Ovary (tissue), 9 donors: ENCODE measurements around the gene CSNK1G1. TPM values are rescaled to one million over a fixed set of nuclear protein-coding genes. Genes with fewer than 3 reads are reported as not detected.

Experiments used
- DNase-seq, 5 donors: peaks; one replicate each; pipeline ENCODE4 v3.0.0-alpha.2; 2019 to 2020
- H3K27ac ChIP-seq, 2 donors: fragments of 200-600 bp; one replicate each; pipeline versions ENCODE4 v1.5.1 to v1.8.0; 2019 to 2022
- H3K27me3 ChIP-seq: fragments of 200-600 bp; one replicate; pipeline ENCODE4 v1.8.0; 2022
- H3K36me3 ChIP-seq: fragments of 200-600 bp; sonication (generic); one replicate; pipeline ENCODE4 v1.5.1; 2019
- H3K4me1 ChIP-seq: one replicate; pipeline ENCODE4 v1.8.1; 2013; ENCODE audit warnings: mild to moderate bottlenecking, moderate library complexity; ENCODE audit not compliant: insufficient read depth
- H3K4me3 ChIP-seq: fragments of 200-600 bp; sonication (generic); one replicate; pipeline ENCODE4 v1.5.1; 2017
- H3K9me3 ChIP-seq, 2 donors: fragments of 200-600 bp in 1 of 2; sonication (generic) in 1 of 2; one replicate each; pipeline versions ENCODE4 v1.5.1 to v1.8.1; 2013 to 2019; ENCODE audit warnings: mild to moderate bottlenecking in 1 of 2, moderate library complexity in 1 of 2
- CTCF ChIP-seq, 3 donors: fragments of 450-650 bp in 2 of 3; fragments of 200-600 bp in 1 of 3; IDR thresholded peaks; one replicate each; pipeline versions ENCODE4 v1.5.1 to v1.8.0; 2016 to 2022; ENCODE audit warnings: antibody characterized with exemption in 3 of 3, mild to moderate bottlenecking in 1 of 3
- EP300 ChIP-seq: sonication (generic); formaldehyde crosslinking; IDR thresholded peaks from one replicate; pipeline ENCODE4 v1.6.1; 2017; ENCODE audit warnings: antibody characterized with exemption
- POLR2A ChIP-seq: fragments of 450-650 bp; IDR thresholded peaks from one replicate; pipeline ENCODE4 v1.6.1; 2017; ENCODE audit warnings: antibody characterized with exemption, mild to moderate bottlenecking, moderate library complexity
- WGBS, 3 donors: extraction: QIAGEN DNeasy Blood & Tissue Kit in 1 of 3; methylation state at CpG; one replicate each; pipeline versions ENCODE4 v1.1.5 to v1.1.7; 2013 to 2017; 5-methylcytosine and 5-hydroxymethylcytosine counted together
- intact Hi-C, 4 donors: fragments of 100-400 bp; cut with DNase I; formaldehyde crosslinking; loops; one replicate each; pipeline versions ENCODE4 v1.11.0 to v1.15.1; 2022 to 2023
- polyA plus RNA-seq, 2 donors: library from polyadenylated mRNA; stranded (reverse); fragments of 200-250 nt in 1 of 2; fragments of 350-450 nt in 1 of 2; fragmentation: Illumina TruSeq in 1 of 2; extraction: RNeasy Lipid Tissue Mini Kit (QIAGEN cat#74804) in 1 of 2; gene quantifications; one replicate each; pipeline ENCODE4 v1.2.3, GENCODE V29; 2013 to 2014
- total RNA-seq, 7 donors: library from RNA; depleted of rRNA in 2 of 7; stranded (reverse); fragments of >200 nt in 2 of 7; fragmentation: NEBNext Ultra II Directional in 3 of 7; extraction: Animal tissue kit (Norgen Biotek cat#: 25700) in 3 of 7; gene quantifications; one replicate each; pipeline versions ENCODE4 v1.1.0 to v1.2.4, GENCODE V29; 2016 to 2023
- donor health status: DM: no; HTN: no; CAD: no; lungs with moderate emphysema.
- donor health status: DM: no; HTN: no; CAD: no.
- donor health status: Bipolar disorder and iron deficiency.
- donor health status: DM: yes; HTN: yes; CAD: no.
- donor health status: DM: no; HTN: no; CAD: no.
- donor health status: DM: yes; HTN: yes; CAD: no.

CSNK1G1 gene
- total and polyA plus RNA-seq, 9 donors: 2.9 to 23.9 (median 14.2) TPM

- no peak overlapping the region for H3K4me3 ChIP-seq
- H3K36me3 ChIP-seq: no peaks in the 10 kb centered on the region
- peak in 1 of 5 donors; percentile 9 for DNase-seq
- 69 to 74% (median 69%) methylated on average over 26 of the region's 26 CpGs for WGBS, 3 donors
- intact Hi-C loops: loop anchor here in 1 of 4 donors (5.0 kb wide), 1 partner anchor 1335 kb away; no protein-coding TSS in a partner anchor
- H3K27me3 ChIP-seq: no peaks in the 10 kb centered on the region
- no peaks in the 10 kb centered on the region for H3K9me3 ChIP-seq
- H3K27ac ChIP-seq: no peak overlapping the region
- TF ChIP-seq CTCF (IDR thresholded peaks at IDR 0.05) (no peak), POLR2A (no peak), EP300 (no peak)
- H3K4me1 ChIP-seq: peaks cover 5% of the 10 kb centered on the region
Measured at GRCh38 chr15:64146885-64147681, 208.9 kb downstream of the CSNK1G1 start.

GRCh38 chr15:64146520-64146884 is 209.5 kb downstream of the CSNK1G1 start:
- H3K4me3 ChIP-seq: no peak overlapping the region
- H3K27ac ChIP-seq: no peak overlapping the region
- no peak for DNase-seq
- TF ChIP-seq POLR2A (no peak), CTCF (IDR thresholded peaks at IDR 0.05) (no peak), EP300 (no peak)
- no peaks in the 10 kb centered on the region for H3K9me3 ChIP-seq
- WGBS, 3 donors: 65 to 79% (median 72%) methylated on average over 3 of the region's 3 CpGs
- no peaks in the 10 kb centered on the region for H3K27me3 ChIP-seq
- no peaks in the 10 kb centered on the region for H3K4me1 ChIP-seq
- intact Hi-C loops: loop anchor here in 1 of 4 donors (5.0 kb wide), 1 partner anchor 1336 kb away; no protein-coding TSS in a partner anchor
- H3K36me3 ChIP-seq: no peaks in the 10 kb centered on the region

- H3K27me3 ChIP-seq: no peaks in the 10 kb centered on the region
- DNase-seq: peak in 1 of 5 donors; percentile 10
- no peaks in the 10 kb centered on the region for H3K36me3 ChIP-seq
- H3K27ac ChIP-seq: no peak overlapping the region
- no peak for TF ChIP-seq EP300
- TF ChIP-seq POLR2A: no peak
- no peak for TF ChIP-seq CTCF (IDR thresholded peaks at IDR 0.05)
- H3K4me3 ChIP-seq: no peak overlapping the region
- whole genome bisulfite sequencing, 3 donors: 67 to 70% (median 67%) methylated on average over 6 of the region's 6 CpGs
- H3K9me3 ChIP-seq: no peaks in the 10 kb centered on the region
- H3K4me1 ChIP-seq: no peaks in the 10 kb centered on the region
- intact Hi-C loops: loop anchor here in 1 of 4 donors (5.0 kb wide), 1 partner anchor 1336 kb away; no protein-coding TSS in a partner anchor
Measured at GRCh38 chr15:64146041-64146440, 209.9 kb downstream of the CSNK1G1 start.

- DNase-seq: no peak
- no peak overlapping the region for H3K27ac ChIP-seq
- no peaks in the 10 kb centered on the region for H3K4me1 ChIP-seq
- intact Hi-C loops: loop anchor here in 1 of 4 donors (5.0 kb wide), 1 partner anchor 1338 kb away; no protein-coding TSS in a partner anchor
- WGBS, 3 donors: 83 to 85% (median 85%) methylated on average over 14 of the region's 14 CpGs
- H3K4me3 ChIP-seq: no peak overlapping the region
- H3K9me3 ChIP-seq: no peaks in the 10 kb centered on the region
- no peaks in the 10 kb centered on the region for H3K27me3 ChIP-seq
- no peaks in the 10 kb centered on the region for H3K36me3 ChIP-seq
- TF ChIP-seq POLR2A (no peak), EP300 (no peak), CTCF (IDR thresholded peaks at IDR 0.05) (no peak)
Measured at GRCh38 chr15:64144565-64145281, 211.2 kb downstream of the CSNK1G1 start.
